ENCODE results near the gene EBI3. TPM values are rescaled to one million over a fixed set of nuclear protein-coding genes. Genes with fewer than 3 reads are reported as not detected.

EBI3 gene
- total and polyA plus RNA-seq, 2 of the 13 experiments (the other 11 are each of a cell fraction or from before 2014, with no cell fraction given) = 3.4 TPM; not detected in 1

- TF ChIP-seq ZNF768 (CRISPR knock-in tag; IDR thresholded peaks at IDR 0.05) (no peak), ZNF704 (CRISPR knock-in tag; IDR thresholded peaks at IDR 0.05; ENCODE audit: borderline replicate concordance) (no peak), SP5 (CRISPR knock-in tag; IDR thresholded peaks at IDR 0.05; ENCODE audit: borderline replicate concordance, low read depth) (no peak), NCOR1 (IDR thresholded peaks at IDR 0.05; ENCODE audit: borderline replicate concordance, low read length) (peak; percentile 49; the same call in 1 of the 2 replicates), KDM3A (CRISPR knock-in tag; IDR thresholded peaks at IDR 0.05; ENCODE audit: low read depth) (peak; percentile 82; the same call in 1 of the 2 replicates), NFAT5 (CRISPR knock-in tag; IDR thresholded peaks at IDR 0.05) (0 out of 2 replicates have a peak, but pooled peaks have one; percentile 57), ZNF468 (CRISPR knock-in tag; IDR thresholded peaks at IDR 0.05) (no peak), HOXD1 (CRISPR knock-in tag; IDR thresholded peaks at IDR 0.05) (no peak), ZNF713 (CRISPR knock-in tag; IDR thresholded peaks at IDR 0.05) (no peak), YEATS4 (CRISPR knock-in tag; IDR thresholded peaks at IDR 0.05; ENCODE audit: borderline replicate concordance) (peak; percentile 75), NFYC (CRISPR knock-in tag; IDR thresholded peaks at IDR 0.05) (peak; percentile 100), CAMTA2 (CRISPR knock-in tag; IDR thresholded peaks at IDR 0.05; ENCODE audit: borderline replicate concordance) (peak; percentile 90; the same call in 1 of the 2 replicates), ZNF136 (CRISPR knock-in tag; IDR thresholded peaks at IDR 0.05; ENCODE audit: low read depth) (no peak), SNAPC5 (CRISPR knock-in tag; IDR thresholded peaks at IDR 0.05; ENCODE audit: borderline replicate concordance) (no peak), TBX3 (IDR thresholded peaks at IDR 0.05; ENCODE audit: borderline replicate concordance) (no peak), MIER2 (CRISPR knock-in tag; IDR thresholded peaks at IDR 0.05) (0 out of 2 replicates have a peak, but pooled peaks have one; percentile 47), JARID2 (CRISPR knock-in tag; IDR thresholded peaks at IDR 0.05; ENCODE audit: insufficient replicate concordance) (peak; percentile 14), ZNF770 (CRISPR knock-in tag; IDR thresholded peaks at IDR 0.05) (peak; percentile 62; the same call in 1 of the 2 replicates), ZNF260 (CRISPR knock-in tag; IDR thresholded peaks at IDR 0.05; ENCODE audit: borderline replicate concordance, low read depth) (no peak), NFE2L1 (CRISPR knock-in tag; IDR thresholded peaks at IDR 0.05; ENCODE audit: borderline replicate concordance) (no peak), NR3C1 (CRISPR knock-in tag; IDR thresholded peaks at IDR 0.05) (no peak)
Measured at GRCh38 chr19:4246767-4247593, 17.7 kb downstream of the EBI3 start, which contains the start of gene YJU2 (continued).
